Subcutaneous adipose tissue (tissue), 4 donors: ENCODE results near the gene PTPN6. TPM values are rescaled to one million over a fixed set of nuclear protein-coding genes. Genes with fewer than 3 reads are reported as not detected.

ENCODE experiments used
- CTCF ChIP-seq: fragments of 450-650 bp; IDR thresholded peaks from one replicate; pipeline ENCODE4 v1.5.1; 2016; ENCODE audit warnings: low read depth, mild to moderate bottlenecking, control low read depth, antibody characterized with exemption, moderate library complexity
- total RNA-seq, 4 donors: library from RNA; depleted of rRNA; stranded (reverse); fragments of >200 nt; gene quantifications; one replicate each; pipeline ENCODE4 v1.1.0, GENCODE V29; 2016

Gene PTPN6
- total RNA-seq, 4 donors from 2014 or later, result 9.6 to 78.0 (median 29.7) TPM

GRCh38 chr12:6957151-6957701, 6.1 kb downstream of the PTPN6 start:
- no peak for TF ChIP-seq CTCF

- no peak for TF ChIP-seq CTCF
Measured at GRCh38 chr12:6957741-6958608, 6.8 kb downstream of the PTPN6 start.

GRCh38 chr12:6958609-6959057, 7.5 kb downstream of the PTPN6 start:
- no peak for TF ChIP-seq CTCF

GRCh38 chr12:6959058-6959804, 8.1 kb downstream of the PTPN6 start:
- no peak for TF ChIP-seq CTCF

GRCh38 chr12:6959805-6960592, 8.8 kb downstream of the PTPN6 start:
- TF ChIP-seq CTCF, result no peak

- no peak for TF ChIP-seq CTCF
Measured at GRCh38 chr12:6960593-6961277, 9.6 kb downstream of the PTPN6 start.
